ENCODE results near the gene PLA2G4A.

The PLA2G4A gene

GRCh38 chr1:186828611-186829454, at the start of gene PLA2G4A:
PLA2G4A (plus strand) TSS chr1:186828949; CDS start chr1:186854355, 25,406 bp downstream.
- peak; percentile 2 for DNase-seq

- DNase-seq, result no peak
Observed at GRCh38 chr1:186780076-186780475, 48.7 kb upstream of the PLA2G4A start.

- DNase-seq, result no peak
Observed at GRCh38 chr1:186781730-186782129, 47.0 kb upstream of the PLA2G4A start.

- DNase-seq, result no peak
Observed at GRCh38 chr1:186782791-186783190, 46.0 kb upstream of the PLA2G4A start.

GRCh38 chr1:186783193-186783592, 45.6 kb upstream of the PLA2G4A start:
- no peak for DNase-seq

- DNase-seq, result no peak
Observed at GRCh38 chr1:186785503-186785902, 43.2 kb upstream of the PLA2G4A start.

GRCh38 chr1:186790101-186790500, 38.6 kb upstream of the PLA2G4A start:
- no peak for DNase-seq

- DNase-seq, result no peak
Observed at GRCh38 chr1:186792870-186793581, 35.7 kb upstream of the PLA2G4A start.

- no peak for DNase-seq
Observed at GRCh38 chr1:186793582-186793927, 35.2 kb upstream of the PLA2G4A start.

GRCh38 chr1:186798960-186799688, 29.6 kb upstream of the PLA2G4A start:
- no peak for DNase-seq

- DNase-seq, result no peak
Observed at GRCh38 chr1:186799689-186800054, 29.1 kb upstream of the PLA2G4A start.

GRCh38 chr1:186802388-186802787, 26.4 kb upstream of the PLA2G4A start:
- DNase-seq, result no peak

GRCh38 chr1:186804679-186805078, 24.1 kb upstream of the PLA2G4A start:
- no peak for DNase-seq

- DNase-seq, result no peak
Observed at GRCh38 chr1:186806477-186806876, 22.3 kb upstream of the PLA2G4A start.

- DNase-seq, result no peak
Observed at GRCh38 chr1:186807163-186807562, 21.6 kb upstream of the PLA2G4A start.

- no peak for DNase-seq
Observed at GRCh38 chr1:186811892-186812291, 16.9 kb upstream of the PLA2G4A start.

GRCh38 chr1:186812570-186812969, 16.2 kb upstream of the PLA2G4A start:
- DNase-seq, result no peak

GRCh38 chr1:186813420-186813819, 15.3 kb upstream of the PLA2G4A start:
- no peak for DNase-seq

- DNase-seq, result no peak
Observed at GRCh38 chr1:186819126-186819525, 9.6 kb upstream of the PLA2G4A start.

GRCh38 chr1:186819563-186819962, 9.2 kb upstream of the PLA2G4A start:
- no peak for DNase-seq

GRCh38 chr1:186829686-186830587, 1.2 kb downstream of the PLA2G4A start:
- DNase-seq, result no peak

- DNase-seq, result no peak
Observed at GRCh38 chr1:186831168-186831567, 2.4 kb downstream of the PLA2G4A start.
